HepG2 (cell line): ENCODE data around the gene DDIAS. TPM values are rescaled to one million over a fixed set of nuclear protein-coding genes. Genes with fewer than 3 reads are reported as not detected.

ENCODE experiments used
- AKNA ChIP-seq: sonication (generic); formaldehyde crosslinking; IDR thresholded peaks from 2 replicates; pipeline ENCODE4 v1.4.0; 2020; ENCODE audit warnings: missing genetic modification reagents, borderline replicate concordance
- IRF1 ChIP-seq: sonication (generic); formaldehyde crosslinking; IDR thresholded peaks from 2 replicates; pipeline ENCODE4 v1.4.0; 2020; ENCODE audit warnings: low read depth, mild to moderate bottlenecking, missing genetic modification reagents
- IRX3 ChIP-seq: sonication (generic); formaldehyde crosslinking; IDR thresholded peaks from 2 replicates; pipeline ENCODE4 v1.8.1; 2023; ENCODE audit warnings: mild to moderate bottlenecking, low read depth, missing genetic modification reagents, borderline replicate concordance
- MAFF ChIP-seq: IDR thresholded peaks from 2 replicates; pipeline ENCODE4 v1.6.1; 2011; ENCODE audit warnings: low read depth, low read length, improper control_type of control experiment
- MXD3 ChIP-seq: IDR thresholded peaks from 2 replicates; pipeline ENCODE4 v1.6.1; 2016; ENCODE audit warnings: mild to moderate bottlenecking, missing biosample characterization, missing genetic modification reagents
- NCOA2 ChIP-seq: sonication (generic); formaldehyde crosslinking; IDR thresholded peaks from 2 replicates; pipeline ENCODE4 v1.8.0; 2022; ENCODE audit warnings: inconsistent platforms
- POLR2AphosphoS5 ChIP-seq: IDR thresholded peaks from 2 replicates; pipeline ENCODE4 v1.6.1; 2012; ENCODE audit warnings: low read depth, low read length
- RFX1 ChIP-seq: fragments of 450-650 bp; IDR thresholded peaks from 2 replicates; pipeline ENCODE4 v1.6.1; 2017
- SMARCC2 ChIP-seq: fragments of 450-650 bp; IDR thresholded peaks from 2 replicates; pipeline ENCODE4 v1.6.1; 2017; ENCODE audit warnings: antibody characterized with exemption, mild to moderate bottlenecking
- STAT5B ChIP-seq: sonication (generic); formaldehyde crosslinking; IDR thresholded peaks from 2 replicates; pipeline ENCODE4 v1.4.0; 2020; ENCODE audit warnings: missing genetic modification reagents
- TEF ChIP-seq: sonication (generic); formaldehyde crosslinking; IDR thresholded peaks from 2 replicates; pipeline ENCODE4 v1.5.0; 2020; ENCODE audit warnings: missing genetic modification reagents
- XBP1 ChIP-seq: sonication (generic); formaldehyde crosslinking; IDR thresholded peaks from 2 replicates; pipeline ENCODE4 v1.5.0; 2020; ENCODE audit warnings: missing genetic modification reagents
- ZNF703 ChIP-seq: sonication (generic); formaldehyde crosslinking; IDR thresholded peaks from 2 replicates; pipeline ENCODE4 v1.5.1; 2020; ENCODE audit warnings: missing genetic modification reagents, mild to moderate bottlenecking, moderate library complexity, borderline replicate concordance
- ZNF710 ChIP-seq: sonication (generic); formaldehyde crosslinking; IDR thresholded peaks from 2 replicates; pipeline ENCODE4 v1.5.0; 2020; ENCODE audit warnings: mild to moderate bottlenecking, missing genetic modification reagents, borderline replicate concordance
- polyA plus RNA-seq, 8 experiments: library from polyadenylated mRNA; depleted of rRNA in 3 of 8; stranded (reverse) in 7 of 8; unstranded in 1 of 8; fragments of >200 nt; fragmentation: Illumina TruSeq in 4 of 8; extraction: Trizol in 4 of 8; gene quantifications; 2 replicates each; pipeline versions ENCODE4 v1.2.1 to v1.2.3, GENCODE V29; 2011 to 2016; ENCODE audit warnings: low read depth in 4 of 8, missing spikeins in 1 of 8, mixed read lengths in 1 of 8; ENCODE audit not compliant: insufficient read depth in 1 of 8
- total RNA-seq, 5 experiments: library from RNA; depleted of rRNA; stranded (reverse); fragments of >200 nt; fragmentation: Illumina TruSeq; extraction: Trizol; gene quantifications; 2 replicates each; pipeline ENCODE4 v1.2.3, GENCODE V29; 2016; ENCODE audit warnings: low read depth in 1 of 5
- TF ChIP-seq, protein P1 (sequence below): sonication (generic); formaldehyde crosslinking; IDR thresholded peaks from 2 replicates; pipeline ENCODE4 v1.4.0; 2020; ENCODE audit warnings: missing genetic modification reagents, borderline replicate concordance

Gene DDIAS
- total and polyA plus RNA-seq, 2 of the 13 experiments (the other 11 are each of a cell fraction or from before 2014, with no cell fraction given): 3.5 to 13.0 TPM

GRCh38 chr11:82900277-82901164, 1.0 kb upstream of the DDIAS start, which contains the start of gene PRCP (continued):
- TF ChIP-seq, protein P1, sequence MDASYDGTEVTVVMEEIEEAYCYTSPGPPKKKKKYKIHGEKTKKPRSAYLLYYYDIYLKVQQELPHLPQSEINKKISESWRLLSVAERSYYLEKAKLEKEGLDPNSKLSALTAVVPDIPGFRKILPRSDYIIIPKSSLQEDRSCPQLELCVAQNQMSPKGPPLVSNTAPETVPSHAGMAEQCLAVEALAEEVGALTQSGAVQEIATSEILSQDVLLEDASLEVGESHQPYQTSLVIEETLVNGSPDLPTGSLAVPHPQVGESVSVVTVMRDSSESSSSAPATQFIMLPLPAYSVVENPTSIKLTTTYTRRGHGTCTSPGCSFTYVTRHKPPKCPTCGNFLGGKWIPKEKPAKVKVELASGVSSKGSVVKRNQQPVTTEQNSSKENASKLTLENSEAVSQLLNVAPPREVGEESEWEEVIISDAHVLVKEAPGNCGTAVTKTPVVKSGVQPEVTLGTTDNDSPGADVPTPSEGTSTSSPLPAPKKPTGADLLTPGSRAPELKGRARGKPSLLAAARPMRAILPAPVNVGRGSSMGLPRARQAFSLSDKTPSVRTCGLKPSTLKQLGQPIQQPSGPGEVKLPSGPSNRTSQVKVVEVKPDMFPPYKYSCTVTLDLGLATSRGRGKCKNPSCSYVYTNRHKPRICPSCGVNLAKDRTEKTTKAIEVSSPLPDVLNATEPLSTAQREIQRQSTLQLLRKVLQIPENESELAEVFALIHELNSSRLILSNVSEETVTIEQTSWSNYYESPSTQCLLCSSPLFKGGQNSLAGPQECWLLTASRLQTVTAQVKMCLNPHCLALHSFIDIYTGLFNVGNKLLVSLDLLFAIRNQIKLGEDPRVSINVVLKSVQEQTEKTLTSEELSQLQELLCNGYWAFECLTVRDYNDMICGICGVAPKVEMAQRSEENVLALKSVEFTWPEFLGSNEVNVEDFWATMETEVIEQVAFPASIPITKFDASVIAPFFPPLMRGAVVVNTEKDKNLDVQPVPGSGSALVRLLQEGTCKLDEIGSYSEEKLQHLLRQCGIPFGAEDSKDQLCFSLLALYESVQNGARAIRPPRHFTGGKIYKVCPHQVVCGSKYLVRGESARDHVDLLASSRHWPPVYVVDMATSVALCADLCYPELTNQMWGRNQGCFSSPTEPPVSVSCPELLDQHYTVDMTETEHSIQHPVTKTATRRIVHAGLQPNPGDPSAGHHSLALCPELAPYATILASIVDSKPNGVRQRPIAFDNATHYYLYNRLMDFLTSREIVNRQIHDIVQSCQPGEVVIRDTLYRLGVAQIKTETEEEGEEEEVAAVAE (CRISPR knock-in tag): no peak; the same call in 1 of the 2 replicates
- TF ChIP-seq RFX1 (no peak), TEF (CRISPR knock-in tag) (no peak), SMARCC2 (no peak), AKNA (CRISPR knock-in tag) (no peak), IRF1 (CRISPR knock-in tag) (no peak), ZNF710 (CRISPR knock-in tag) (no peak), MAFF (no peak), XBP1 (CRISPR knock-in tag) (no peak), ZNF703 (CRISPR knock-in tag) (no peak; the same call in 1 of the 2 replicates), NCOA2 (no peak), MXD3 (CRISPR knock-in tag) (peak; percentile 53), STAT5B (CRISPR knock-in tag) (no peak), POLR2AphosphoS5 (peak; percentile 76), IRX3 (CRISPR knock-in tag) (no peak)
